ENCODE results near the gene MSGN1.

The MSGN1 gene

DNA sequence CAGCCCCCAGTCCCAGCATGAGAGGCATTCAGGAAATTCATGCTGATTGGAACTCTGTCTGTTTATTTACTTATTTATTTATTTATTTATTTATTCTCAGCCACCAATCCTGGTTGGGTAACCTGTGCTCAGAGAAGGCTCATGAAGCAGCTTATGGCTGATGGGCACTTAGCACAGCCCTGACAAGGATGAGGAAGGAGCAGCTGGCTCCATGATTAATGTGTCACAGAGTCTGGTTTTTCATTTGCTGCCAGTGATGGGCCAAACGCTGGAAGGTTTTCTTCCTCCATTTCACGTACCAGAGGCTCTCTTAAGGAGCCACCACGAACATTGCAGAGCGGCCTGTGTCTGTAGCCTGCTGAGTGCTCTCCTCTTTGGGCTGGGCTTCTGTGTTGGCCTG, 33.9 kb downstream of the MSGN1 start:
- ATAC-seq = no peak

DNA sequence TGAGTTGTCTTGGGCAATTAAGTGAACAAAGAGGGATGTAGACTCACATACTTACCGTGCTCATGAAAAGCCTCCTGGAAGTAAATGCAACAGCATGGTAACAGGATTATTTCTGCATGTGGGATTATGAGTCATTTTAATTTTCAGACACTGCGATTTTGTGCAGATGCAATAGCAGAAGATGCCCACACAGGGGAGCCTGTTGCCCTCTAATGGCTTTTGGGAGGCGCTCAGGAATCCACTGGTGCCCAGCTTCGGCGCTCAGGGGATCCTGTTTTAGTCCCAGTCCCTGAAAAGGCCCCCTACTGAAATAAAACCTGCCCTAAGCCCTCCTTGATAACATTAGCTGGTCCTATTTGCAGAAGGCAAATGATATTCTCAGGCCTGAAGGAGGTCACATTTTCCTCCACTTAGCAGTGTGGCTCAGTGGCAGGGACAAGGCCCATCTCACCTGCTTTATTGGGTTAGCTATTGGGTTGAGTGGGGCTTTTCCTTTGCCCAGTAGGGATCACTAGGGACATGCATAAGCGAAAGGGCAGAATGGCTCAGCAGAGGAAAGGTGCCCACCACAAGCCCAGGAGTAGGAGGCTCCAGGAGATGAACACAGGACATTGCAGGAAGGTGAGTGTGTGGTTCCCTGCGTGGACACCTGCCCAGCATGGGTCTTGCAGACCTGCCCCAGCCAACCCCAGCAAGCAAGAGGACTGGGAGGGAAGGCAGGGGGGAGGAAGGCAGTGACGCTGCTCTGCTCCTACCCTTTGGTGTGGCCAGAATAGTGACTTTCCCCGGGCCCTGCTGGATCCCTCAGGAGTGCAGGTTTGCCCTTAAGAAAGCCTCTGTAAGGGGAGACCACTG, 35.7 kb downstream of the MSGN1 start:
- ATAC-seq = no peak

- ATAC-seq = no peak
Measured at GRCh38 chr2:17853799-17854198, 37.5 kb downstream of the MSGN1 start.

- no peak for ATAC-seq
Measured at GRCh38 chr2:17857021-17857420, 40.8 kb downstream of the MSGN1 start.

DNA sequence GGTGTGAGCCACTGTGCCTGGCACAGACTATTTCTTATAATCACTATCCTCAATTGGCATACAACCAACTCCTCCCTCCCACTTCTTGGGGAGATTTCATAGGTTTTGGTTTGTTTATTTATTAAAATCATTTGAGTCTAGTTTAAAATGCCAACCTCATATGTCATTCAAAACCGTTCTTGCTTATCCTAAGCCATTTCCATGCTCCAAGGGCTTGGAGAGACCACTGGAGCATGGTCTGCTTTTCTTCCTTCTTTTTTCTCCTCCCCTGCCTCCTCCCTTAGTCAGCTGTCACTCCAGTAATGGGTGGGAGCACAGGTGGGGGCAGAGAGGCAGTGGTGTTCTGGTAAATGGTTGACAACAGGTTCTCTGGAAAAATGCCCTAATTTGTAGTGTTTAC, 41.8 kb downstream of the MSGN1 start:
- no peak for ATAC-seq

DNA sequence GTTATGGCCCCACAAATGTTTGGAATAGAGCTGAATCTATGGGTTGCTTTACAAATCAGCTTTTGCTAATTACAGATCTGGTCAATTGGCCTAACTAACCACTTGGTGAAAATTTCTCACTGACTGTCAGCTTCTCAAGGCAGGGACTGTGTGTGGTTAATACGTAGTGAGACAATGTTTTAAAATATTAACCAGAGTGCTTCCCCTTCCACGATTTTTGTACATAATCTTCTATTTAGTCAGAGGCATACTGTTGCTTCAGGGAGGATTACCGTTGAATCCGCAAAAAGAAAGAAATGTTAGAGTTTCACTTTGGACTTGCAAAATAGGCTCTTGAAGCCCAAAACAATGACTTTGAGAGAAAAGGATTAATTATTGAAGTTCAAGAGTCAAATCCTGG, 47.3 kb downstream of the MSGN1 start:
- ATAC-seq = no peak

DNA sequence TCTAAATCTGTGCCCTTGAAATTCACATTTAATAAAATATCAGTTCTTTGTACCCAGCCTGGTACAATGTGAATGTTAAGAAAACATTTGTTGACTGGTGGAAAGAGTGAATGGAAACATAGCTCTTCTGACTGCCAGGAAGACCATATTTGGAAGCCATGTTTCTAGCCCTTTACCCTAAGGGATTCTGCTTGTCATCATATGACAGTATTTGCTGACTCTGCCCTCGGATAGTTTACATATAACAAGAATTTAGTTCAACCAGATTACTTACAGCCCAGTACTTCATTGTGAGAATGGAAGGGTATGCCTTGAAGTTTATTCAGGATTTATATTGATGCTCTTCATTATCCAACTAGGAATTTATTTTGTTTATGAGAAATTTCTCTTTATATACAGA, 48.4 kb downstream of the MSGN1 start:
- ATAC-seq = no peak

DNA sequence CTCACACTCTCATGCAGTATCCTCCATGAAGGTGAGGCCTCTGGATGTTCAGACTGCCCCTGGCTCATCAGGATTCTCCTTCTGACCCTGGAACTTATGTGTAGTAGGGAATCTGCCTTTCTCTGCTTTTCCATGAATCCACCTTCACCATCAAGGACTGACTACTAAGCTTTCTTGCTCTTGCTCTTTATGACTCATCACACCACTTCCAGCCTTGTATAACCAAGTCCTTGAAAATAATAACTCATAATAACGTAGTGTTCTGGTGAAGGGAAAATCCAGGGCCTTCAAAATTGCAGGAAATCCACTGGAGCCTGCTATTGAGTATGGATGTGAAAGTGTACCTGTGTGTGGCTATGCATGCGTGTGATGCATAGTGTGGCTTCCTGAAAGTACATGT, 50.9 kb downstream of the MSGN1 start:
- ATAC-seq = no peak

All from activated CD4-positive, CD25-positive, alpha-beta regulatory T cell treated with anti-CD3 and anti-CD28 coated beads, Interleukin-2, amount 50 U/mL, for 24 hours (primary cell).